ENCODE data around the gene DSP. TPM values are rescaled to one million over a fixed set of nuclear protein-coding genes. Genes with fewer than 3 reads are reported as not detected.
A peak's percentile ranks its signal among the peaks of the same experiment; 100 is the strongest.

The DSP gene
- total and polyA plus RNA-seq, 2 experiments from 2014 or later, result 73.7 to 156 TPM

- Histone ChIP-seq H2AFZ (no peak overlapping the region), H3K27ac (peak overlapping the region; percentile 96), H3K4me2 (no peak overlapping the region), H4K20me1 (ENCODE audit: insufficient read depth, poor library complexity, severe bottlenecking) (no peaks in the 10 kb centered on the region), H3K4me3 (no peak overlapping the region), H3K79me2 (no peaks in the 10 kb centered on the region), H3K9me3 (ENCODE audit: low read depth) (no peaks in the 10 kb centered on the region), H3K4me1 (ENCODE audit: insufficient read depth) (peaks cover 7% of the 10 kb centered on the region), H3K27me3 (no peaks in the 10 kb centered on the region), H3K9me2 (replicated peaks; ENCODE audit: insufficient read depth) (no peaks in the 10 kb centered on the region), H3K36me3 (replicated peaks; ENCODE audit: insufficient read depth, low read depth) (no peaks in the 10 kb centered on the region)
- TF ChIP-seq EZH2phosphoT487 (IDR thresholded peaks at IDR 0.05; ENCODE audit: low read depth, severe bottlenecking, unreplicated experiment), result no peak
- 92% methylated on average over 6 of the region's 6 CpGs for WGBS (ENCODE audit: low lambda C conversion rate, missing lambda C conversion rate)
- DNase-seq (ENCODE audit: low spot score), result no peak
These were observed 37.4 kb upstream of the DSP start for GRCh38 chr6:7504041-7504440.

- Histone ChIP-seq H3K27ac (peak overlapping the region; percentile 96), H3K4me1 (ENCODE audit: insufficient read depth) (peaks cover 7% of the 10 kb centered on the region), H3K9me2 (replicated peaks; ENCODE audit: insufficient read depth) (no peaks in the 10 kb centered on the region), H3K36me3 (replicated peaks; ENCODE audit: insufficient read depth, low read depth) (no peaks in the 10 kb centered on the region), H4K20me1 (ENCODE audit: insufficient read depth, poor library complexity, severe bottlenecking) (no peaks in the 10 kb centered on the region), H3K9me3 (ENCODE audit: low read depth) (no peaks in the 10 kb centered on the region), H3K4me3 (no peak overlapping the region), H3K79me2 (no peaks in the 10 kb centered on the region), H3K27me3 (no peaks in the 10 kb centered on the region), H3K4me2 (peak overlapping the region; percentile 59), H2AFZ (peak overlapping the region; percentile 16)
- 30% methylated on average over 10 of the region's 10 CpGs for WGBS (ENCODE audit: low lambda C conversion rate, missing lambda C conversion rate)
- DNase-seq (ENCODE audit: low spot score), result peak; percentile 88
- TF ChIP-seq EZH2phosphoT487 (IDR thresholded peaks at IDR 0.05; ENCODE audit: low read depth, severe bottlenecking, unreplicated experiment), result no peak
- no peak for TF ChIP-seq EZH2 (IDR thresholded peaks at IDR 0.05; ENCODE audit: borderline replicate concordance)
- TF ChIP-seq, protein P1, sequence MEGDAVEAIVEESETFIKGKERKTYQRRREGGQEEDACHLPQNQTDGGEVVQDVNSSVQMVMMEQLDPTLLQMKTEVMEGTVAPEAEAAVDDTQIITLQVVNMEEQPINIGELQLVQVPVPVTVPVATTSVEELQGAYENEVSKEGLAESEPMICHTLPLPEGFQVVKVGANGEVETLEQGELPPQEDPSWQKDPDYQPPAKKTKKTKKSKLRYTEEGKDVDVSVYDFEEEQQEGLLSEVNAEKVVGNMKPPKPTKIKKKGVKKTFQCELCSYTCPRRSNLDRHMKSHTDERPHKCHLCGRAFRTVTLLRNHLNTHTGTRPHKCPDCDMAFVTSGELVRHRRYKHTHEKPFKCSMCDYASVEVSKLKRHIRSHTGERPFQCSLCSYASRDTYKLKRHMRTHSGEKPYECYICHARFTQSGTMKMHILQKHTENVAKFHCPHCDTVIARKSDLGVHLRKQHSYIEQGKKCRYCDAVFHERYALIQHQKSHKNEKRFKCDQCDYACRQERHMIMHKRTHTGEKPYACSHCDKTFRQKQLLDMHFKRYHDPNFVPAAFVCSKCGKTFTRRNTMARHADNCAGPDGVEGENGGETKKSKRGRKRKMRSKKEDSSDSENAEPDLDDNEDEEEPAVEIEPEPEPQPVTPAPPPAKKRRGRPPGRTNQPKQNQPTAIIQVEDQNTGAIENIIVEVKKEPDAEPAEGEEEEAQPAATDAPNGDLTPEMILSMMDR (IDR thresholded peaks at IDR 0.05; ENCODE audit: poor library complexity), result no peak
These were observed 36.2 kb upstream of the DSP start for GRCh38 chr6:7505189-7505699.

DNA sequence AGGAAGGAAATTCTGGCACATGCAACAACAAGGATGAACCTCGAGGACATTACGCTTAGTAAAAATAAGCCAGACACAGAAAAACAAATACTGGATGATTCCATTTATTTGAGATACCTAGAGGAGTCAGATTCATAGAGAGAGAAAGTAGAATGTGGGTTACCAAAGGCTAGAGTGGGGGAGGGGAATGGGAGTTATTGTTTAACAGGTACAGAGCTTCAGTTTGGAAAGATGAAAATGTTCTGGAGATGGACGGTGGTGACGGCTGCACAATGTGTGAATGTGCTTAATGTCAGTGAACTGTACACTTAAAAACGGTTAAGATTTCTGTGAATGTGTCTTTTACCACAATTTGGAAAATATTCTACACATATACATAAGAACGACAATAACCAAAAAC lies 33.9 kb upstream of the DSP start:
- no peaks in the 10 kb centered on the region for H4K20me1 ChIP-seq (ENCODE audit: insufficient read depth, poor library complexity, severe bottlenecking)
- no peak for TF ChIP-seq EZH2phosphoT487 (IDR thresholded peaks at IDR 0.05; ENCODE audit: low read depth, severe bottlenecking, unreplicated experiment)
- TF ChIP-seq, protein P1 (IDR thresholded peaks at IDR 0.05; ENCODE audit: poor library complexity), result no peak
- TF ChIP-seq EZH2 (IDR thresholded peaks at IDR 0.05; ENCODE audit: borderline replicate concordance), result no peak
- no peaks in the 10 kb centered on the region for H3K9me2 ChIP-seq (replicated peaks; ENCODE audit: insufficient read depth)
- no peaks in the 10 kb centered on the region for H3K9me3 ChIP-seq (ENCODE audit: low read depth)
- no peak overlapping the region for H3K4me3 ChIP-seq
- no peak overlapping the region for H2AFZ ChIP-seq
- peak; percentile 30 for DNase-seq (ENCODE audit: low spot score)
- no peak overlapping the region for H3K27ac ChIP-seq
- H3K4me2 ChIP-seq, result no peak overlapping the region
- H3K4me1 ChIP-seq (ENCODE audit: insufficient read depth), result peaks cover 7% of the 10 kb centered on the region
- WGBS (ENCODE audit: low lambda C conversion rate, missing lambda C conversion rate), result 89% methylated on average over 6 of the region's 6 CpGs
- H3K36me3 ChIP-seq (replicated peaks; ENCODE audit: insufficient read depth, low read depth), result no peaks in the 10 kb centered on the region
- no peaks in the 10 kb centered on the region for H3K27me3 ChIP-seq
- no peaks in the 10 kb centered on the region for H3K79me2 ChIP-seq

DNA sequence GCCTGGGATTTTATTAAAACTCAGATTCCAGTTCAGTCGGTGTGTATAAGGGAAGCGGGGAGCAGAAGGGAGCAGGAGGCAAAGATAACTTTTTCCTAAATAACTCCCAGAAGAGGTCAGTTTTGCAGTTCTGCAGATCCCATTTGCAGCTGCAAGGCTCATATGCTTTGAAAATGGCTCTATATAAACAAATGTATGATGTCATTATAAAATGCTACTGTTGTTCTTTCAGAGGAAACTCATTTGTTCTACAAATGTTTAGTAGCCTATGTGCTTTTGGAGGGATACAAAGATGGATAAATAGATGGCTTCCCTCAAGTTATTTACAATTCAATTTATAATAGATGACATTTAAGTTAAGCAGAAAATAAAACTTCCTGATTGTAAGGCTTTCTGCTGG lies 29.2 kb upstream of the DSP start:
- H3K4me3 ChIP-seq, result no peak overlapping the region
- no peaks in the 10 kb centered on the region for H3K4me1 ChIP-seq (ENCODE audit: insufficient read depth)
- TF ChIP-seq EZH2phosphoT487 (IDR thresholded peaks at IDR 0.05; ENCODE audit: low read depth, severe bottlenecking, unreplicated experiment), result no peak
- no peak for TF ChIP-seq EZH2 (IDR thresholded peaks at IDR 0.05; ENCODE audit: borderline replicate concordance)
- TF ChIP-seq, protein P1 (IDR thresholded peaks at IDR 0.05; ENCODE audit: poor library complexity), result no peak
- H3K27me3 ChIP-seq, result no peaks in the 10 kb centered on the region
- 91% methylated on average over 2 of the region's 2 CpGs for WGBS (ENCODE audit: low lambda C conversion rate, missing lambda C conversion rate)
- H3K9me2 ChIP-seq (replicated peaks; ENCODE audit: insufficient read depth), result no peaks in the 10 kb centered on the region
- H3K9me3 ChIP-seq (ENCODE audit: low read depth), result no peaks in the 10 kb centered on the region
- no peaks in the 10 kb centered on the region for H3K36me3 ChIP-seq (replicated peaks; ENCODE audit: insufficient read depth, low read depth)
- H3K4me2 ChIP-seq, result no peak overlapping the region
- H2AFZ ChIP-seq, result no peak overlapping the region
- H4K20me1 ChIP-seq (ENCODE audit: insufficient read depth, poor library complexity, severe bottlenecking), result no peaks in the 10 kb centered on the region
- no peaks in the 10 kb centered on the region for H3K79me2 ChIP-seq
- H3K27ac ChIP-seq, result no peak overlapping the region
- no peak for DNase-seq (ENCODE audit: low spot score)

Measured in hepatocyte (in vitro differentiated cells).